Caco-2 (cell line): ENCODE results near the gene CEP290. TPM values are rescaled to one million over a fixed set of nuclear protein-coding genes. Genes with fewer than 3 reads are reported as not detected.

ENCODE experiments used
- BruUV-seq: library from RNA; stranded (reverse); fragments of 400-500 nt; replicated peaks from 2 replicates; lab custom pipeline; 2021; lab: Mats Ljungman, UMichigan
- CTCF ChIA-PET: fragments of 300-600 bp; sonication (Branson Sonifier 250); formaldehyde crosslinking; loops from one replicate; lab custom pipeline; 2022; ENCODE audit warnings: antibody characterized with exemption; lab: Charles Lee
- POLR2A ChIA-PET: fragments of 300-600 bp; sonication (Branson Sonifier 250); formaldehyde crosslinking; loops from one replicate; lab custom pipeline; 2022; ENCODE audit warnings: antibody characterized with exemption; lab: Charles Lee
- DNase-seq, 2 experiments: peaks; one replicate each; pipeline versions ENCODE4 v3.0.0 to v3.0.0-alpha.2; 2020 to 2022
- H3K27me3 ChIP-seq: replicated peaks from 2 replicates; pipeline ENCODE4 v1.6.0; 2011; ENCODE audit warnings: low read length; ENCODE audit not compliant: control insufficient read depth, insufficient read depth
- H3K36me3 ChIP-seq: 2 replicates; pipeline ENCODE4 v1.5.1; 2011; ENCODE audit warnings: low read length; ENCODE audit not compliant: control insufficient read depth, insufficient read depth
- H3K4me1 ChIP-seq: fragments of 250-450 bp; sonication (Bioruptor Pico); 2 replicates; pipeline ENCODE4 v1.5.1; 2020; ENCODE audit warnings: mild to moderate bottlenecking
- H3K4me3 ChIP-seq: 2 replicates; pipeline ENCODE4 v1.5.1; 2011; ENCODE audit warnings: low read depth, mild to moderate bottlenecking, control low read depth, low read length
- H3K9me3 ChIP-seq: fragments of 250-450 bp; sonication (Bioruptor Pico); 2 replicates; pipeline ENCODE4 v1.5.1; 2020; ENCODE audit warnings: mild to moderate bottlenecking, moderate library complexity
- H3K27ac Mint-ChIP-seq: one replicate; pipeline ENCODE4 v1.8.0; 2022; ENCODE audit warnings: mixed read lengths; ENCODE audit not compliant: unreplicated experiment
- H3K27me3 Mint-ChIP-seq: one replicate; pipeline ENCODE4 v1.8.0; 2022; ENCODE audit warnings: mixed read lengths; ENCODE audit not compliant: insufficient read depth, unreplicated experiment
- H3K36me3 Mint-ChIP-seq: one replicate; pipeline ENCODE4 v1.8.0; 2022; ENCODE audit warnings: mild to moderate bottlenecking, mixed read lengths; ENCODE audit not compliant: insufficient read depth, unreplicated experiment
- H3K4me1 Mint-ChIP-seq: one replicate; pipeline ENCODE4 v1.8.0; 2022; ENCODE audit warnings: low read depth, mixed read lengths; ENCODE audit not compliant: unreplicated experiment
- H3K4me3 Mint-ChIP-seq: one replicate; pipeline ENCODE4 v1.8.0; 2022; ENCODE audit warnings: mild to moderate bottlenecking, moderate library complexity, mixed read lengths; ENCODE audit not compliant: unreplicated experiment
- H3K9me3 Mint-ChIP-seq: one replicate; pipeline ENCODE4 v1.8.0; 2022; ENCODE audit warnings: mixed read lengths; ENCODE audit not compliant: unreplicated experiment
- CTCF ChIP-seq, 2 experiments: fragments of 200-600 bp in 1 of 2; IDR thresholded peaks; 1 replicate in 1 of 2; 2 replicates in 1 of 2; pipeline versions ENCODE4 v1.5.1 to v1.8.0; 2011 to 2022; ENCODE audit warnings: antibody characterized with exemption in 1 of 2, control low read depth in 1 of 2, inconsistent platforms in 1 of 2, low read depth in 1 of 2, low read length in 1 of 2, mild to moderate bottlenecking in 1 of 2, moderate library complexity in 1 of 2; ENCODE audit not compliant: insufficient read depth in 1 of 2, severe bottlenecking in 1 of 2, unreplicated experiment in 1 of 2
- intact Hi-C: fragments of 100-400 bp; cut with micrococcal nuclease; formaldehyde crosslinking; loops from one replicate; pipeline ENCODE4 v1.10.0; 2022; ENCODE audit not compliant: unreplicated experiment
- total RNA-seq: library from RNA; stranded (reverse); gene quantifications from 2 replicates; pipeline ENCODE4 v1.2.3, GENCODE V29; 2022

The CEP290 gene
- total RNA-seq, 1 experiment from 2014 or later: 14.0 TPM

GRCh38 chr12:88122666-88123065, 19.2 kb downstream of the CEP290 start:
- ChIA-PET CTCF (no interaction called here), POLR2A (no interaction called here)
- H3K4me1 Mint-ChIP-seq: no peaks in the 10 kb centered on the region
- DNase-seq: no peak
- no TSS peak for BruUV-seq
- Histone ChIP-seq H3K9me3 (no peaks in the 10 kb centered on the region), H3K4me3 (no peak overlapping the region), H3K27me3 (no peaks in the 10 kb centered on the region), H3K4me1 (no peaks in the 10 kb centered on the region), H3K36me3 (peaks cover 1% of the 10 kb centered on the region)
- intact Hi-C loops: no loop called here
- no peaks in the 10 kb centered on the region for H3K27me3 Mint-ChIP-seq
- TF ChIP-seq CTCF (IDR thresholded peaks at IDR 0.05; ENCODE audit: insufficient read depth in 1 of 2, low read depth in 1 of 2, low read length in 1 of 2, severe bottlenecking in 1 of 2, unreplicated experiment in 1 of 2): no peak
- no peak overlapping the region for H3K27ac Mint-ChIP-seq
- H3K4me3 Mint-ChIP-seq: no peak overlapping the region
- H3K9me3 Mint-ChIP-seq: no peaks in the 10 kb centered on the region
- H3K36me3 Mint-ChIP-seq: peaks cover 5% of the 10 kb centered on the region

GRCh38 chr12:88113871-88114270, 28.0 kb downstream of the CEP290 start:
- peaks cover 9% of the 10 kb centered on the region for H3K4me1 Mint-ChIP-seq
- CTCF ChIA-PET: no interaction called here
- no peaks in the 10 kb centered on the region for H3K9me3 ChIP-seq
- DNase-seq: no peak
- TF ChIP-seq CTCF (IDR thresholded peaks at IDR 0.05; ENCODE audit: insufficient read depth in 1 of 2, low read depth in 1 of 2, low read length in 1 of 2, severe bottlenecking in 1 of 2, unreplicated experiment in 1 of 2): no peak
- intact Hi-C loops: loop anchor here (5.0 to 10.0 kb wide), 2 partner anchors 383 to 881 kb away; no protein-coding TSS in a partner anchor
- POLR2A ChIA-PET: no interaction called here
- peaks cover 15% of the 10 kb centered on the region for H3K36me3 Mint-ChIP-seq
- no peaks in the 10 kb centered on the region; the same call in 1 of the 2 replicates for H3K36me3 ChIP-seq
- peaks cover 4% of the 10 kb centered on the region; the same call in 1 of the 2 replicates for H3K4me1 ChIP-seq
- H3K27ac Mint-ChIP-seq: no peak overlapping the region
- H3K27me3 ChIP-seq: no peaks in the 10 kb centered on the region
- BruUV-seq: no TSS peak
- no peaks in the 10 kb centered on the region for H3K27me3 Mint-ChIP-seq
- no peaks in the 10 kb centered on the region for H3K9me3 Mint-ChIP-seq
- H3K4me3 ChIP-seq: no peak overlapping the region
- no peak overlapping the region for H3K4me3 Mint-ChIP-seq

GRCh38 chr12:88111074-88111652, 30.7 kb downstream of the CEP290 start:
- no peaks in the 10 kb centered on the region for H3K27me3 Mint-ChIP-seq
- ChIA-PET CTCF (no interaction called here), POLR2A (interaction anchor here (0.5 kb wide), 1 partner anchor 337 kb away, joined by 3 read pairs; no protein-coding TSS in a partner anchor)
- BruUV-seq: no TSS peak
- no peaks in the 10 kb centered on the region for H3K27me3 ChIP-seq
- H3K4me3 Mint-ChIP-seq: no peak overlapping the region
- H3K4me1 Mint-ChIP-seq: peaks cover 13% of the 10 kb centered on the region
- H3K4me3 ChIP-seq: no peak overlapping the region
- no peak overlapping the region for H3K27ac Mint-ChIP-seq
- H3K36me3 Mint-ChIP-seq: peaks cover 21% of the 10 kb centered on the region
- peak in 1 of 2 experiments; percentile 26 for DNase-seq
- H3K9me3 ChIP-seq: no peaks in the 10 kb centered on the region
- peaks cover 4% of the 10 kb centered on the region; the same call in 1 of the 2 replicates for H3K4me1 ChIP-seq
- H3K9me3 Mint-ChIP-seq: no peaks in the 10 kb centered on the region
- H3K36me3 ChIP-seq: no peaks in the 10 kb centered on the region
- TF ChIP-seq CTCF (IDR thresholded peaks at IDR 0.05; ENCODE audit: insufficient read depth in 1 of 2, low read depth in 1 of 2, low read length in 1 of 2, severe bottlenecking in 1 of 2, unreplicated experiment in 1 of 2): peak; percentile 34 to 56
- intact Hi-C loops: loop anchor here (5.0 to 10.0 kb wide), 2 partner anchors 386 to 884 kb away; no protein-coding TSS in a partner anchor
